PFSK-1 (cell line): Measurements from ENCODE around the gene NOVA2.

Experiments
- FOXP2 ChIP-seq: optimal IDR thresholded peaks from 2 replicates; pipeline ENCODE3; 2011; ENCODE audit warnings: borderline replicate concordance, control low read depth, inconsistent platforms; ENCODE audit not compliant: insufficient read depth; ENCODE audit errors: extremely low read length, extremely low read depth
- POLR2AphosphoS5 ChIP-seq: IDR thresholded peaks from 2 replicates; pipeline ENCODE4 v1.6.1; 2012; ENCODE audit warnings: low read depth, mild to moderate bottlenecking, control low read depth, low read length, moderate library complexity
- SIN3A ChIP-seq: IDR thresholded peaks from 2 replicates; pipeline ENCODE4 v1.6.1; 2012; ENCODE audit warnings: mild to moderate bottlenecking, low read length, moderate library complexity, borderline replicate concordance; ENCODE audit not compliant: insufficient read depth
- TAF1 ChIP-seq: IDR thresholded peaks from 2 replicates; pipeline ENCODE4 v1.6.1; 2012; ENCODE audit warnings: low read length, control low read depth, borderline replicate concordance; ENCODE audit not compliant: insufficient read depth
- TF ChIP-seq, protein P1 (sequence below), 2 experiments: IDR thresholded peaks; 2 replicates each; pipeline versions ENCODE4 v1.6.1 to v1.8.0; 2011 to 2012; ENCODE audit warnings: low read depth in 2 of 2, low read length in 2 of 2, control low read depth in 1 of 2, inconsistent platforms in 1 of 2, mild to moderate bottlenecking in 1 of 2, moderate library complexity in 1 of 2; ENCODE audit not compliant: insufficient read depth in 1 of 2

The NOVA2 gene

DNA sequence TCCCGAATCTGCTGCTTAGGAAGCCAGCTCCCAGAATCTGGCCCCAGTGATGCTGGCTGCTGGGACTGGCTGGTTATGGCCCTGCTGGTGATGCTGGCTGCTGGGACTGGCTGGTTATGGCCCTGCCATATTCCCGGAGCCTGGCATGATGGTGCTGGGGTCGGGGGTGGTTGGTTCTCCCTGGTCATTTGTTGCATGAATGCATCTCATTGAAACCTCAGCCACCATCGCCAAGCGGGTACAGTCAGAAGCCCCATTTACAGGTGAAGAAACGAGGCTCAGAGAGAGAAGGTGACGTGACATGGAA is 47.1 kb upstream of the NOVA2 start:
- TF ChIP-seq FOXP2: no peak
- TF ChIP-seq, protein P1, sequence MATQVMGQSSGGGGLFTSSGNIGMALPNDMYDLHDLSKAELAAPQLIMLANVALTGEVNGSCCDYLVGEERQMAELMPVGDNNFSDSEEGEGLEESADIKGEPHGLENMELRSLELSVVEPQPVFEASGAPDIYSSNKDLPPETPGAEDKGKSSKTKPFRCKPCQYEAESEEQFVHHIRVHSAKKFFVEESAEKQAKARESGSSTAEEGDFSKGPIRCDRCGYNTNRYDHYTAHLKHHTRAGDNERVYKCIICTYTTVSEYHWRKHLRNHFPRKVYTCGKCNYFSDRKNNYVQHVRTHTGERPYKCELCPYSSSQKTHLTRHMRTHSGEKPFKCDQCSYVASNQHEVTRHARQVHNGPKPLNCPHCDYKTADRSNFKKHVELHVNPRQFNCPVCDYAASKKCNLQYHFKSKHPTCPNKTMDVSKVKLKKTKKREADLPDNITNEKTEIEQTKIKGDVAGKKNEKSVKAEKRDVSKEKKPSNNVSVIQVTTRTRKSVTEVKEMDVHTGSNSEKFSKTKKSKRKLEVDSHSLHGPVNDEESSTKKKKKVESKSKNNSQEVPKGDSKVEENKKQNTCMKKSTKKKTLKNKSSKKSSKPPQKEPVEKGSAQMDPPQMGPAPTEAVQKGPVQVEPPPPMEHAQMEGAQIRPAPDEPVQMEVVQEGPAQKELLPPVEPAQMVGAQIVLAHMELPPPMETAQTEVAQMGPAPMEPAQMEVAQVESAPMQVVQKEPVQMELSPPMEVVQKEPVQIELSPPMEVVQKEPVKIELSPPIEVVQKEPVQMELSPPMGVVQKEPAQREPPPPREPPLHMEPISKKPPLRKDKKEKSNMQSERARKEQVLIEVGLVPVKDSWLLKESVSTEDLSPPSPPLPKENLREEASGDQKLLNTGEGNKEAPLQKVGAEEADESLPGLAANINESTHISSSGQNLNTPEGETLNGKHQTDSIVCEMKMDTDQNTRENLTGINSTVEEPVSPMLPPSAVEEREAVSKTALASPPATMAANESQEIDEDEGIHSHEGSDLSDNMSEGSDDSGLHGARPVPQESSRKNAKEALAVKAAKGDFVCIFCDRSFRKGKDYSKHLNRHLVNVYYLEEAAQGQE (IDR thresholded peaks at IDR 0.05; ENCODE audit: insufficient read depth in 1 of 2, low read depth in 2 of 2, low read length in 2 of 2): no peak
- TF ChIP-seq POLR2AphosphoS5: no peak
- no peak for TF ChIP-seq SIN3A
- TF ChIP-seq TAF1: no peak

- no peak for TF ChIP-seq TAF1
- TF ChIP-seq, protein P1 (IDR thresholded peaks at IDR 0.05; ENCODE audit: insufficient read depth in 1 of 2, low read depth in 2 of 2, low read length in 2 of 2): no peak
- TF ChIP-seq SIN3A: no peak
- no peak for TF ChIP-seq FOXP2
- no peak for TF ChIP-seq POLR2AphosphoS5
Measured at GRCh38 chr19:46019270-46019669, 45.6 kb upstream of the NOVA2 start.

GRCh38 chr19:46018729-46019251 is 45.1 kb upstream of the NOVA2 start:
- TF ChIP-seq POLR2AphosphoS5: no peak
- TF ChIP-seq, protein P1 (IDR thresholded peaks at IDR 0.05; ENCODE audit: insufficient read depth in 1 of 2, low read depth in 2 of 2, low read length in 2 of 2): no peak
- TF ChIP-seq TAF1: no peak
- TF ChIP-seq FOXP2: no peak
- no peak for TF ChIP-seq SIN3A

DNA sequence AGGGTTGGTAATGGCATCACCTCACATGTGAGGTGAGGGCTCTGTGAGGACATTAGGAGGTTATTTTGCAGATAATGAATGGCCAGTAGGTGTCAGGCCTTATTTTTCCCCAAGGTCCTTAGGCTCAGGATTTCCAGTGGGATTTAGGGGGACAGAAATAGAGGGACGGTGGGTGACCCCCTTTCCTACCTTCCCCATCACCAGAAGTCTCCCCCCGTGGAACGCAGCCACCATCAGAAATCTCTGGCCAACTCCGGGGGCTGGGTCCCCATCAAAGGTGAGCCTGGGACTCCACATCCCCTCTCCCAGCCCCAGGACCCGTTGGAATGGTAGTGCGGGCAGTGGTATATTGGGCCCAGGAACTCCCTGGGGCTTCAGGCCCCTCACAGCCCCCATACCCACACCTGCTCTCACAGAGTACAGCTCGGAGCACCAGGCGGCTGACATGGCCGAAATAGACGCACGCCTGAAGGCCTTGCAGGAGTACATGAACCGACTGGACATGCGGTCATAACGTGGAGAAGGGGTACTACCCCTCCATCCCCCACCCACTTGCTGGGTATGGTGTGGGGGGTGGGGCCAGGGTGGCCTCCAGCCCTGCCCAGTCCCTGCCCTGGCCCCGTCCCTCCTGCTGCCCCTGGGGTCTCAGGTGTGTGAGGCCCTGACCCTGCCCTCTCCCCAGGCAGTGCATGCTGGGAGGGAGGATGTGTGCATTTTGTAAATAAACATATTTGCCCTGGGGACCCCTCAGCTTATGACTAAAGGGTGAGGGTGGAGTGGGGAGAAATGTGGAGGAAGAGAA is 44.4 kb upstream of the NOVA2 start:
- TF ChIP-seq POLR2AphosphoS5 (no peak), FOXP2 (no peak), SIN3A (no peak)

DNA sequence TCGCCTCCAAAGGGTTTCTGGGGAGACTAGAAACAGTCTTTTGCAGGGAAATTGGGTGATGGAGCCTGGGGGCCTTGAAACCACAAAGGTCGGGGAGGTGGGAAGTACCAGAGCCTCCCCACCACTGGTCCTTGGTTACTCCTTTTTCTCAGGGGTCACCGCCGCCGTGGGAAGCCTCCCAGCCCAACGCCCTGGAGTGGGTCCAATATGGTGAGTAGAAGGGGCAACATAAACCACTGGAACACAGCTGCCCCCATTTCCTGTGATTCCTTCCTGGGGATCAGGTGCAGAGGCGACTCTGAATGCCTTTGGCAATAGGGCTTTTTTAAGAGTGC is 43.4 kb upstream of the NOVA2 start:
- TF ChIP-seq, protein P1 (IDR thresholded peaks at IDR 0.05; ENCODE audit: insufficient read depth in 1 of 2, low read depth in 2 of 2, low read length in 2 of 2): no peak
- TF ChIP-seq SIN3A (no peak), FOXP2 (no peak), TAF1 (no peak), POLR2AphosphoS5 (no peak)
